GM18508 (cell line): Measurements from ENCODE around the gene BMP7.

Experiments
- ATAC-seq: cut with Tn5 transposase; IDR thresholded peaks from one replicate; pipeline ENCODE4 v1.9.1; 2021; ENCODE audit warnings: moderate number of reproducible peaks; ENCODE audit not compliant: insufficient read depth, unreplicated experiment

Gene BMP7

GRCh38 chr20:57215426-57215825 is 51.0 kb downstream of the BMP7 start:
- ATAC-seq, result no peak

GRCh38 chr20:57214948-57215347 is 51.5 kb downstream of the BMP7 start:
- no peak for ATAC-seq

GRCh38 chr20:57214427-57214826 is 52.0 kb downstream of the BMP7 start:
- no peak for ATAC-seq

- no peak for ATAC-seq
These were observed 52.5 kb downstream of the BMP7 start for GRCh38 chr20:57213924-57214323.

- no peak for ATAC-seq
These were observed 53.1 kb downstream of the BMP7 start for GRCh38 chr20:57213291-57213690.

GRCh38 chr20:57212534-57213276 is 53.7 kb downstream of the BMP7 start:
- ATAC-seq, result no peak

- ATAC-seq, result no peak
These were observed 54.4 kb downstream of the BMP7 start for GRCh38 chr20:57211908-57212533.

- no peak for ATAC-seq
These were observed 55.0 kb downstream of the BMP7 start for GRCh38 chr20:57211406-57211805.

- no peak for ATAC-seq
These were observed 55.5 kb downstream of the BMP7 start for GRCh38 chr20:57210911-57211280.

- ATAC-seq, result no peak
These were observed 56.2 kb downstream of the BMP7 start for GRCh38 chr20:57210054-57210910.

GRCh38 chr20:57209413-57209812 is 57.0 kb downstream of the BMP7 start:
- ATAC-seq, result no peak

GRCh38 chr20:57208198-57208597 is 58.2 kb downstream of the BMP7 start:
- ATAC-seq, result no peak

- ATAC-seq, result no peak
These were observed 59.2 kb downstream of the BMP7 start for GRCh38 chr20:57207251-57207650.

- ATAC-seq, result no peak
These were observed 60.7 kb downstream of the BMP7 start for GRCh38 chr20:57205606-57206219.

- no peak for ATAC-seq
These were observed 62.5 kb downstream of the BMP7 start for GRCh38 chr20:57203986-57204385.

GRCh38 chr20:57203204-57203603 is 63.2 kb downstream of the BMP7 start:
- no peak for ATAC-seq

- no peak for ATAC-seq
These were observed 64.1 kb downstream of the BMP7 start for GRCh38 chr20:57202309-57202708.

GRCh38 chr20:57200882-57201695 is 65.4 kb downstream of the BMP7 start:
- ATAC-seq, result no peak

- ATAC-seq, result no peak
These were observed 66.6 kb downstream of the BMP7 start for GRCh38 chr20:57199656-57200405.
